KBM-7 (cell line): ENCODE results near the gene NELL1.

Experiments used
- DNase-seq: peaks from one replicate; pipeline ENCODE4 v3.0.0-alpha.2; 2015
- in situ Hi-C: fragments of 300-500 bp; cut with MboI; formaldehyde crosslinking; loops from 2 replicates; pipeline ENCODE4 v1.14.3; 2020; ENCODE audit warnings: low sequenced_read_pairs, low pct_unique_long_range_greater_than_20kb, mixed read lengths

The NELL1 gene

DNA sequence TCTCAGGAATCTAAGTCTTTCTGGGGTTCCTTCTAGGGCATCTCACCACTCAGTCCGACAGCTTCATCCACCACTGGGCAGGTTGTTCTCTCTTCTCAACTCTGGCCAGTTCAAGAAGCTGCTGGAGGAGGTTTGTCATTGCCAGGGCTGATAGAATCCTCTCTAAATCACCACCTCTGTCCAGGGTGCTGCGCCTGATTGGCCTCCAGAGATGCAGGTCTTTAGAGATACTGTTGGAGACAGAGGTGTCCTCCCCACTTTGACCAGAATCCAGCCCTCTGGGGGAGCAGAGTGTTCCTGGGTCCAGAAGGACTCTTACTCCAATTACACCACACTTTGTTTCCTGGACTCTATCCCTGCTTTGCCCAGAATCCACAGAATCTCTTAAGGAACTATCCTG is 90.2 kb downstream of the NELL1 start:
- DNase-seq, result no peak
- in situ Hi-C loops, result no loop called here

DNA sequence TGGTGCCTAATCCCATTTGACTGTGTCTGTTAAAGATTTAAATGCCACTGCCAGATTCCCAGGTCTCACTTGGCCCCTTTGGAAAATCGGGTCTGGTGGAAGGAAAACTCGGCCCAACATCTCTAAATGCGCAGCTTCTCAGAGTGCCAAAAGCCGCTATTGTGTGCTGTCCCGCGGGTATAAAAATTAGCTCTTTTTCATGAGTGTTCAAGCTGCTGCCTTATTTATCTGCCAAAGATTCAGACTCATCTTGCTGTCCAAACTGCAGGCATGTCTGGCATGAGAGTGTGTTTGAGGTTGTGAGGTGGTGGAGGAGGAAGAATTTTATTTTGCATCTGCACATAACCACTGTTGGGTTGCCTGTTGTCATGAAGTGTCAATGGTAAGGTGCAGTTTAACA is 91.4 kb downstream of the NELL1 start:
- in situ Hi-C loops, result no loop called here
- no peak for DNase-seq

DNA sequence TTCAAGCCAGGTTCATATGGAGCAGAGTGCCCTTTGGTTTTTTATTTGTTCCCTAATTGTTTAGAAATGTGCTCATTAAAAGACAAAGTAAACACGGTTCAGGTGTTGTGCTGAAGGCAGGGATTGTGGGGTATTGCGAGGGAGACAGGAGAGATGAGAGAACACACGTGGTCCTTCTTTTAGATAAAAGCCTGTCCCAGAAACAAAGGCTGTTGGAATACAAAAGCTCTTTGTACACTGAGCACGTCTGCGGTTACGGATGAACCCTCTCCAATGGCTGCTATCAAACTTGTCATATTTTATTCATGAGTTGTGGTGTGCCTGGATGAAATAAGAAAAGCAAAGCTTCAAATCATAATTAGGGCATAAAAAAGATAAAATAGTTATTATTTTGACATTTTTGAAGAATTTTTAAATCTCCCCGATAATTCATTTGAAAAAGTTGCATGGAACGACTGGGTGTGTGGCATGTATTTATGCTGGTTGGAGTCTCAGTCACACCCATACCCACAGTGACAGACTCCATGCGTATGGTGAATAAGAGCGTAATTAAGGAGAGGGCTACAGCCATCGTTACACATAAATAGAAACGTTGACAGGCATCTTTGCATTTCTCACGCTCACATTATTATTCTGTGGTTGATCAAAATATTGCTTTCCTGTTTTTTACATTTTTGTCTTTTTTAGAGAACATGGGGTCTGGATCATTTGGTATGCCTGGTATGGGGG is 92.9 kb downstream of the NELL1 start:
- in situ Hi-C loops, result no loop called here
- no peak for DNase-seq

DNA sequence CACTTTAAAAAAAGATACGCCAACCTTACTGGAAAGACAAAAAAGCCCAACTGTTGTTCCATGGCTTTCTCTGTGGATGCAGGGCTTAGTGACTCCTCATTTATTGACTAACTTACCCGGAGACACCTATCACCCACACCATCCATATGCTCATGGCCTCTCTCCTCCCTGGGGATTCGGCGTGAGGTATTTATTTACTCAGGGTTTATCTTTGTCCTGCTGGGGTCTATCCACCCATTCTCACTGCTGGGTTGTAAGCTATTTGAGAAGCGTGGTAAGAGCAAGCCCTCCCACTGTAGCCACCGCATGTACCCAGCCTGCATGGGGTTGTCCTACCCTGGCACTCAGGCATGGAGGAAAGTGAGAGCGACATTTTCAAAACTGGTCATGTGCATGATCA is 93.6 kb downstream of the NELL1 start:
- DNase-seq, result no peak
- in situ Hi-C loops, result no loop called here

DNA sequence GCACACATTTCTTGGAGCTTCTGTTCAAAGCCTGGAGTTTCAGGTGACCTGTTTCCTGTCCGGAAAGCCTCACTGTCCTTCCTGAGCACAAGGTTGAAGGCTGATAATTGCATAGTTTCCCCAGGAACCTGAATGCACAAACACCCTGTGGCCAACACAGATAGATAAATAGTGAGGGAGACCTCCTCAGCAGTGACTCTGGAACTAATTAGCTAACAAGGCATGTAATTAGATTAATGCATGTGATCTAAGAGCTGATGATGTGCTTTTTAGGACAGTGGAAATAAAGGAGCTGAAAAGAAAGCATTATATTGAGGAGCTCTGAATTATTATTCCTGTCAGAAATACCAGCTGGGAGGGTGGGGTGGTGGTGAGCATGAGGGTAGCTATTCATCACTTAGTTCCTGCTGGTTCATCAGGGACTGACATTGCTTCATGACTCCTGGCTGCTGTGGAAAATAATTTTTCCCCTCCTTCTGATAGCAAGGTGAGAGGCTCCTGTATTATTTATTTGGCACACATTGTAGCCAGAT is 101.1 kb downstream of the NELL1 start:
- DNase-seq, result no peak
- in situ Hi-C loops, result no loop called here

DNA sequence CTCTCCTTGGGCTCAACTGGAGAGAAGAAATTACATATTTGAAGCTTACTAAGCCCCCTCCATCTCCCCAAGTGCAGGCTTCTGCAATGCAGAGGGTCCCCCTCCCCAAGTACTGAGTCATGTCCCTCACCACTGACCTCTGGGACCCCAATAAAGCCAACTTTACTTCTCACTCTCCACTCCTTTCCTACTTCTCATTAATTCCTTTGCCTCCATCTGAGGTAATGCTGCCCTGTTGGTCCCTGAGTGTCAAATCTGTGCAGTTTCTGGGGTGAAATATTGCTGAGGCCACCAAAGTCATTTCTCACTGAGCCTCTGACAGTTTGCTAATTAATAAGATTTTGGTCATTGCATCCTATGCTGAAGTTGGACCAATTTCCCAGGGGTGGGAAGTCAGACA is 101.6 kb downstream of the NELL1 start:
- no peak for DNase-seq
- in situ Hi-C loops, result no loop called here

DNA sequence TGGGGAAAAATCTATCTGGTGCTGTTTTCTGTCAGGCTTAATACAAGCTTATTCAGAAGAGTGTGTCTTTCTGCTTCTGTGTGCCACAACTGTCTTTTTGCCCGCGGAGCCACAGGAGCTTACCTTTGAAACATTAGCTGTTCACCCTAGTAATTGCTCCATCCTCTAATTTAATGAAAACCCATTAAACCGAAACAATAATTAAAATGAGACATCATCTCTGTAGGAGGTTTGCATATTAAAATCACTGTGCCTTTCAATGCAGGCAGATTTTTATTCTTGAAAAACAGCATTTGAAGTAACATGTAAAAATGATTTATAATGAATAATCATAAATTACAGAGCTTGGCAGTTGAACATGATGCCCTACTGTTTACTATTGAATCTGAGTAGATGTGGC is 102.3 kb downstream of the NELL1 start:
- DNase-seq, result no peak
- in situ Hi-C loops, result no loop called here

DNA sequence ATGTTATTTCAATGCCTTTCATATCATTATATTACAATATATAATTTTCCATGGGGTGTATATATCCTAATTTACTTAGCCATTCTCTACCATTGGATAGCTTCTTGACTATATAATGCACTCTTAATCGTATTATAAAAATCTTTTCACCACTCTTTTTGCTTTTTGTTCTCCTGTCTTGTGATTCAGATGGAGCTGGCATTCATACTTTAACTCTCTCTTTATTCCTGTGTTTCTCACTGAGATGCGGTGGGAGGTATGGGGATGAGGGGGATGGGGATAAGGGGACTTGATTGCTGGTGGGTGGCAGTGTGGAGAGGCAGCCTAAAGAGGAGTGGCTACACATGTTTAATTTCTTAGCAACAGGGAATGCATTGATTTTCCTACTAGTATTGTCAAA is 105.9 kb downstream of the NELL1 start:
- no peak for DNase-seq
- in situ Hi-C loops, result no loop called here

DNA sequence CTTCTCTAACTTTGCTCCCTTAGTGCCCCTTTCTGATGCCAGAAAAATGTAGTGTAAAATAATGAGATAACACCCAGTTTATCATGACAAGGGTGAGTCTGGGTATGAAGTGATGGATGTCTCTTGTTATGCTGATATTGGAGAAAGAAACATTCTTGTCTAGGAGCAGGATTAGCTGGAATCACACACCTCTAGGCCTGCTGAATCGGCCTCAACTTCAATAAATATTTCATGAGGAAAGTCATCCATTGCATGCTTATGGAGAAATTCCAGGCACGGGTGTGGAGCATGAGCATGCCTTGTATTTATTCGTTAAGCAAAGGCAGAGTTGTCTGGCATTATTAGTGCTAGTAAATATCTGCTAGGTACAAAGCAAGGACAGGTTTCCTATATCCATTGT is 113.4 kb downstream of the NELL1 start:
- DNase-seq, result no peak
- in situ Hi-C loops, result no loop called here

DNA sequence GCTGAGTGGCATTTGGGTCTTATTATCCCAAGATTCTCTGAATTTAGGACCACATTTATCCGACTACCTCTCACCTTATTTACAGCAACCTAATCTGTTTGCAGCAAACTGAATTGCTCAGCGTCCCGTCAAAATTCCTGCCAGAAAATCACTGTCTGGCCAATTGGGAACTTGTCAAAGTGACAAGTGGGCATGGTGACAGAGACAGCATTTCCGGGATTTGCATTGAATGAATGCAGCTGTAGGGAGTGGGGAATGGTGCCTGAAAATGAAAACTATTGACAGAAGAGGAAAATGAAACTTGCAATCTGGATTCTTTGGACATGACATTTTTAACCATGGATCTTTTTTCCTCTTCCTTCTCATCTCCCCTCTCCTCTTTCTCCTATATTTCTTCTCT is 113.8 kb downstream of the NELL1 start:
- in situ Hi-C loops, result no loop called here
- DNase-seq, result no peak

DNA sequence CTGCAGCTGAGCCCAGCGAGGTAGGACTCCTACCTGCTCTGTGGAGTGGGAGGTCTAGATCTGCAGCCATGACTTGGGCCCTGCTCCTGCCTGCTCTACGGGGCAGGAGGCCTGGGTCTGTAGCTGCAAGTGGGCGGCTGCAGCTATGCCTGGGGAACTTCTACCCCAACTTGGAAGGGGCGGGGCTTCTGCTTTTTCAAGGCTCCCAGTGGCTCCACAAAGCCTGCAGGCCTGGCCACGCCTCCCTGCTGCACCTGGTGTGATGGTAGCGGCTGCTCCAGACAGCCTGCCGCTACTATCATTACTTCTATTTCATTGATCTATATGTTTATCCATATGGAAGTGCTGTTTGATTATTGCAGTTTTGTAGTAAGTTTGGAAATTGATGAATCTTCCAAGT is 121.2 kb downstream of the NELL1 start:
- in situ Hi-C loops, result no loop called here

DNA sequence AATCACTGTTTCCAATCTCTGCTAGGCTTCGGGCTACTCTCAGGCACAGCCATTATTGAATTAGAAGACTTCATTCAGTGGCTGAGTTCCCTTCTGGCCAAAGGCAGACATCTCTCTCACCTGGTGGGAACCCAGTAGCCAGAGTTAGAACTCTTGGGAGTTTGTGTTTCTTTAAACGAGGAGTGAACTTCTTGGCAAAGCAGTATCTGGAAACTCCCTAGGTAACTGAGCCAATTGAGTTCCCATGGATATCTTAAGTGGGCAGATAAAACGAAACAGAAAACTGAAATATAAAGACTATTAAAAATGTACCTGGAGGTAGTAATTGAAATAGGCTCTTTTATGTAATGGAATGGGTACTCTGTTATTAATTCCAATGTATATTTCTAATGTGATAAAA is 125.6 kb downstream of the NELL1 start:
- in situ Hi-C loops, result no loop called here

More for the DNA sequence above, 121.2 kb downstream of the NELL1 start:
- DNase-seq, result no peak

DNA sequence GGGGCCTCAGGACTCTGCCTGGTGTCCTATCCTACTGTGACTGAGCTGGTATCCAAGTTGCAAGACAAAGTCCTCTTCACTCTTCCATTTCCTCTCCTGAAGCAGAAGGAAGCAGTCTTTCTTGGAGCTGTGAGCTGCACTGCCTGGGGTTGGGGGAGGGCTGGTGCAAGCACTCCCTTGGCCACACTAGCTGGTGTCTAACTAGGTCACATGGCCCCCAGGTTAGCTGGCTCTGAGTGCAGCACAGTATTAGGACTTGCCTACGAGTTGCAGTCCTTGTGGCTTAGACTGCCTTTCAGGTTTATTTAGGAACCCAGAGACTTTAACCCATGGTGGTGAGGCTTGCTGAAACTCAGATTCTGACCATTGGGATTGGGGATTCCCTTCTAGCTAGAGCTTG is 138.9 kb downstream of the NELL1 start:
- in situ Hi-C loops, result no loop called here
- no peak for DNase-seq

More for the DNA sequence above, 125.6 kb downstream of the NELL1 start:
- DNase-seq, result no peak

DNA sequence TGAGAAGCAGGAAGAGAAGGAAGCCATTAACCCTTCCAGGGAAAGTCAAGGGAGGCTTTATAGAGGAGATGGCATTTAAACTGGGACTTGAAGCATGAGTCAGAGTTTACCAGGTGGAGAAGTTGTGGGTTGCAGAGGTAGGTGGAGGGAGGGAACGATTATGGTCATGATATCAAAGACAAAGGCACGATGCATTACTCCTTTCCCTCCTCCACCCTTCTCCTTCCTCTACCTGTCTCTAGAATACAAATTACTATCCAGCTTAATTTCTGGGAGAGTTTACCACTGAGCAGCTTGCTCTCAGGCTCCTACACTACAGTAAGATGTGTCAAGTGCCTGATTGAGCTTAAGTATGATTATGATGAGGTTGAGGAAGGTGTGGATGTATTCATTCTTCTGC is 151.7 kb downstream of the NELL1 start:
- no peak for DNase-seq
- in situ Hi-C loops, result no loop called here

DNA sequence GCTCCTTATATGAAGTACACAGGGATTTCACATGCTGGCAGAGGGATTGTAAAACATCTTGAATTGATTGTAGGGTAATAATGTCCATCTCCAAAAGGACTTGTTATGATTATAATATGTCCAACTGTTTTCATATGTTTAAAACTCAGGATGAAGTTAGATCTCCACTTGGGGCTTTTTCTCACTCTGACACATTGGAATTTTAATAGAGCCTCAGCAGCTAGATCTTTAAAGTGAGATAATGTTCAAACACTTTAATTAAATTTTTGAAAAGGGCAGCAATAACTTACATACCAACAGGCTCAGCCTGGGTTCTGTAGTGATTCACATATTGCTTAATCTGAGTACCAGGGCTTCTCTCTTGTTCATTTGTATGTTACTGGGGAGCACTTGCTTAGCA is 152.1 kb downstream of the NELL1 start:
- in situ Hi-C loops, result no loop called here
- no peak for DNase-seq

DNA sequence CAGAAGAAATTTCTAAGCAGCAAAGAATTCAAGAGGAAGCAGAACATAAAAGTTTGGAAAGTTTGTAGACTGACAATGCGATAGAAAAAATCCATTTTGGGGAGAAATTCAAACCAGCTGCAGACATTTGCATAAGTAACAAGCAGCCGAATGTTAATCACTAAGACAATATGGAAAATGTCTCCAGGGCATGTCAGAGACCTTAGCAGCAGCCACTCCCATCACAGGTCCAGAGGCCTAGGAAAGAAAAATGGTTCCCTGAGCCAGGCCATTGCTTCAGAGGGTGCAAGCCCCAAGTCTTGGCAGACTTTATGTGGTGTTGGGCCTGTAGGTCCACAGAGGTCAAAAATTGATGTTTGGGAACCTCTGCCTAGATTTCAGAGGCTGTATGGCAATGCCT is 155.4 kb downstream of the NELL1 start:
- in situ Hi-C loops, result no loop called here
- no peak for DNase-seq

DNA sequence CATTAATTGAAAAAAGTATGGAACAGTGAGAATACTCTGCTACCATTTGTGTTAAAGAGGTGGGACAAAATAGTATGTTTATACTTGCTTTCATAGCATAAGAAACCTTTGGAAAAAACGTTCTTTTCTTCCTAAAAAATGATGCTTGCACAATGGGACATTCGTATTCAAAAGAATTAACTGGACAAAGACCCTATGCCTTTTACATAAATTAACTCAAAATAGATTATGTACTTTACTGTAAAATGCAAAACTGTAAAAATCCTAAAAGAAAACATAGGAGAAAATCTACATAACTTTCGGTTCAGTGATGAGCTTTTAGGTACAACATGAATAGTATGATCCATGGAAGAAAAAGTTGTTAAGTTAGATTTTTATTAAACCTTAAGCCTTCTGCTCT is 166.2 kb downstream of the NELL1 start:
- in situ Hi-C loops, result no loop called here
- DNase-seq, result no peak

DNA sequence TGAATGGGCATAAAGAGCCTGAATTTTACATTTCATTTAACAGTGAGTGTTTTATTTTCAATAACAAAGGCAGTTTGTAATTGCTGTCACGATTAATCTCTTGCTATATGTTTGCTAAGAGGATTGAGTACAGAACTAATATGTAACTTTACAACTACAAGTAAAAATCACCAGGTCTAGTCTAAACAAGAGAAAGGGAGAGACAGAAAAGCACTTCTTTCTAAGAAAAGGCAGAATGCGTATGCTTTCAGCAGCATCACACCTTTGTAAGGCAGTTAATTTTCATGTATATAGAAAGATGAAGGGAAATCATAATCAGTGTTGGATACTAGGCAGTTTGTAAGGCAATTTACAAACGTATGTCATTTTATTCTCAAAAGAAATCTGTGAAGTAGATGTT is 169.8 kb downstream of the NELL1 start:
- DNase-seq, result no peak
- in situ Hi-C loops, result no loop called here

DNA sequence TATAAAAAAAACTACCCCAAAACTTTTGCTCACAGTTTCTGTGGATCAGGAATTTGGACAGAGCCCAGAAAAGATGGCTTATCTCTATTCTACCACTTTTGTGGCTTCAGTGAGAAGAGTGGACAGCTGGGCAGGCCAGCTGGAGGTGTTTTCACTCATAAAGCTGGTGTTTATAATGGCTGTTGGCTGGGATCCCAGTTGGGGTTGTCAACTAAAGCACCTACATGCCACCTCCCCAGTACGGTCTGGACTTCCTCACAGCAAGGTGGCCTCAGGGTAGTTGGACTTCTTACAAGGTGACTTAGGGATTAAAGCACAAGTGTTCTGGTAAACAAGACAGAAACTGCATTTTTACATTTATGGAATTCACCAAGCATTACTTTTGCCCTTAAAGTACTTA is 171.0 kb downstream of the NELL1 start:
- no peak for DNase-seq
- in situ Hi-C loops, result no loop called here

DNA sequence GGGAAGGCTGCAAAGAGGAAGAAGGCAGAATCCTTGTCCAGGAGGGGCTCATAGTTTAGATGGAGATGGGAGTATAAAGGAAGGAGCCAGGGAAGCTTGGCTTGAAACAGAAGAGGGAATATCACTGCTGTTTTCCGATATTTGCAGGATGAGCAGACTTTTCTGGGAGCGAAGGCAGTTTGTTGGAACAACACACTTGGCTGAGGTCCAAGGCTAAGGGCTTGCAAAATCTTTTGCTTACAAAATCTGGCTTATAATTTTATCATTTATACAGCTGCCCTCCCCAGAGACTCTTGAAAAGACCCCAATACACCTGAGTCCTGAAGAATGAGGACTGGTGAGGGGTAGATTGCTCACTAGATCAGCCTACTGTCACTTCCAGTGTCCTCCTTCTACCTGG is 174.8 kb downstream of the NELL1 start:
- in situ Hi-C loops, result no loop called here
- no peak for DNase-seq

DNA sequence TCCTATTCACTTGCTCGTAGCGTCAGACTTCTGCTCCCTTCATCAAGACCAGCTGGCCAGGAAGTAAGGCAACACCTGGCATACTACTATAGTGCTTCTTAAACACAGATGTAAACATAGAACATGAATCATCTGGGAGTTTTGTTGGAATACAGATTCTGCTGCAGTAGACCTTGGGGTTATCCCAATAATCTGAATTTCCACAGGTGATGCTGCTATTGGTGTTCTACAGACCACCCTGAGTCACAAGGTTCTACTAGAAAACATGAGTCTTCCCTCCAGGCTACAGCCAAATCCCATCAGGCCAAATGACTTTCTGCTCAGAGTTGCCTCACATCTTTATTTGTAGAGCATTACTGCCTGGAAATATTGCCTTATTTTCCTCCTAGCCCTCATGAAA is 175.2 kb downstream of the NELL1 start:
- no peak for DNase-seq
- in situ Hi-C loops, result no loop called here
